Measurements from ENCODE around the gene NMT2.

The NMT2 gene

DNA sequence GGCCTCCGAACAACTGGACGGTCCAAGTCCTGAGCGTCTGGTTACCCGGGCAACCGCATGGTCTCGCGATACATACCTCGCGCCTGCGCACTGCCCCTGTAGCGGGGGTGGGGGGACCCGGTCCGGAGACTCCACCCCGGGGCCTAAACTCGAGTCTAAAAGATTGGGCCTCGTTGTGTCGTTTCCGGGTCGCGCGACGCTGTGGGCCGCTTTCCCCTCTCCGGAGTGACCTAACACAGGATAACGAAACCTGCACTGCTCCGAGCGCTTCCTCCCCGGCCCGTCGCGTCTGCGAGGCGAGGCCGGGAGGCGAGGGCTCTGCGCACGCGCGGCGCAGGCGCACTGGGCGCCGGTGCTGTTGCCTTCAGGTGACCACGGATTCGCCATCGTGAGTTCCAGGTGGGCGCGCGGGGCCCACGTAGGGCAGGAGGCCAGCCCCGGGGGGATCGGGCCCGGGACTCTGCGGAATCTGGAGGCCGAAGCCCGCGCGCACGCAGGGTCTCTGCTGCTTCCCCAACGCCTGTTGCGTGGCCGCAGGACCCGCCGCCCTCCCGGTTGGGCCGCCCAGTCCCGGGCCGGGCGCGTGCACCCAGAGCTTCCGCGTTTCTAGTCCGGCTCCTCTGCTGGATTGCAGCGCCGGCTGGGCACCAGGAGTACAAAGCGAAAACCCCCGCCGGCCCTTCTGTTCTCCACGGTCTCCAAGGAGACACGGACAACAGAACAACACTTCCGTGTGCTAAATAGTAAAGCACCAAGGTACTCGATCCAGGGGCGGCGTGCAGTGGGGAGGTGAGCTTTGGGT is 71.3 kb downstream of the NMT2 start, which contains the start of gene RPP38:
Gene RPP38 (plus strand): TSS at position 345 of the 802 bp plus-strand sequence. CDS start 5,960 bp downstream, outside the sequence.
- peak; percentile 89 to 91 for DNase-seq (ENCODE audit: low read depth in 1 of 2, low spot score in 1 of 2)

DNA sequence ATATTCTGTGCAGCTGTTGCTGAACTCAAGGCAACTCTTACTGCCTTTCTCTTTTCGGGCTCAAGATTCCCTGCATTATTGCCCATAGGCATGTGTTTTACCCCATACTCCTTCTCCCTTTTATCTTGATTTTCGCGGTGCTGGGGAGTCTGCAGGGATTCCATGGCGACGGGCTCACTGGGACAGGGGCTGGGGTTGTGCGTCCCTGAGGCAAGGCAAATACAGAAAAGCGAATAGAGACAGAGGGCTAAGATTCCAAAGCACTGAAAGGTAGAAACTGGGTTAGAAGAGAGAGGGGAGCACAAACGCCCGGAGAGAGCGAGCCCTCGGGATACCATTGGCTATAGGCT is 71.9 kb downstream of the NMT2 start:
- no peak for DNase-seq (ENCODE audit: low read depth in 1 of 2, low spot score in 1 of 2)

- DNase-seq (ENCODE audit: low read depth in 1 of 2, low spot score in 1 of 2) = no peak
Observed at GRCh38 chr10:15092855-15093408, 75.6 kb downstream of the NMT2 start.

DNA sequence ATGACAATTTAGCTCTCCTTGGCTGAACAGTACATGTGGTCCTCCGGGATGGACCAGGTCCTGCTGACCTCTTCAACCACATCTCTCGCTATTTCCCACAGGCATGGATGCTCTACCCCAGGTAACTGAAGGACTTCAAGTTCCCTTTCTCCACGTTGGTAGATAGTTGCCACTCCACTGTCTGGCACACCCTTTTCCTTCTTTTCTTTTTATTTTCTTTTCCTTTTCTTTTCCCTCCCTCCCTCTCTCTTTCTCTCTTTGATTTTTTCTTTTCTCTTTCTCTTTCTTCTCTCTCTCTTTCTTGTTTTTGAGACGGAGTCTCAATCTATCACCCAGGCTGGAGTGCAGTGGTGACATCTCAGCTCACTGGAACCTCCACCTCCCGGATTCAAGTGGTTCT is 77.1 kb downstream of the NMT2 start:
- DNase-seq (ENCODE audit: low read depth in 1 of 2, low spot score in 1 of 2) = no peak

- DNase-seq (ENCODE audit: low read depth in 1 of 2, low spot score in 1 of 2) = peak; percentile 55 to 72
Observed at GRCh38 chr10:15088428-15089261, 79.8 kb downstream of the NMT2 start, which contains the start of gene ACBD7. TSS of gene ACBD7 (minus strand) at chr10:15088776. CDS start at chr10:15088728, 48 bp downstream.

DNA sequence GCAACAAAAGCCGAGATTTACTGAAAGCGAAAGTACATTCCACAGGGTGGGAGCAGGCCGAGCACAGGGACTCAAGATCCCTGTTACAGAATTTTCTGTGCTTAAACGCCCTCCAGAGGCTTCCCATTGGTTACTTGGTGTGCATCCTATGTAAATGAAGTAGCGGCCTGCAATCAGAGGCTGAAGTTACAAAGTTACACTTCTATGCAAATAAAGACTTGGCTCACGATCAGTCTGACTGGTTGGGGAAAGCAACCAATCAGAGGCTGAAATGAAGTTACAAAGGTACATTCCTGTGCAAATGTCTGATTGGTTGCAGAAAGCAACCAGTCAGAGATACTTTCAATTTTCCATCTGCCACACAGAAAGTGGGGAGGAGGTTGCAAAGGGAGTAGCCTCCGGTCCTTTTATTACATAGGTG is 84.0 kb downstream of the NMT2 start:
- no peak for DNase-seq (ENCODE audit: low read depth in 1 of 2, low spot score in 1 of 2)

- DNase-seq (ENCODE audit: low read depth in 1 of 2, low spot score in 1 of 2) = no peak
Observed at GRCh38 chr10:15083674-15084501, 84.6 kb downstream of the NMT2 start.

- no peak for DNase-seq (ENCODE audit: low read depth in 1 of 2, low spot score in 1 of 2)
Observed at GRCh38 chr10:15075421-15075820, 93.1 kb downstream of the NMT2 start.

DNA sequence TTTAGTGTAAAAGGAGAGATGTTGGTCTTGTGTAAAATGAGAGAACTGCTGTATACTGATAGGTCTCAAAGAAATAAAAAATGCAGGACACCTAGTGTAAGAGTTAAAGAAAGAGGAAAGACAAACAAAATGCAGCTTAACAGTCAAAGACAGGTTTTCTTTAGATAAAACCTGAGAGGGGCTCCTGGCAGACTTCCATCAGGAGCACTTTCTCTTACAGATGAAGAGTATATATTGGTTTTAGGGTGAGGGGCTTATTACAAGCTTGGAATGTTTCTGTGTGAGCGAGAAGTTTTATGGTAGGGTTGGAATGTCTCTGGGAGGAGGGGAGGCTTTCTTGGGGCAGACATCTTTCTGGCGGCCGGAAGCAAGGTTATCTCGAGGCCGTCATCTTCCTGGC is 96.1 kb downstream of the NMT2 start:
- DNase-seq (ENCODE audit: low read depth in 1 of 2, low spot score in 1 of 2) = no peak

GRCh38 chr10:15069230-15069629 is 99.3 kb downstream of the NMT2 start:
- DNase-seq (ENCODE audit: low read depth in 1 of 2, low spot score in 1 of 2) = no peak

DNA sequence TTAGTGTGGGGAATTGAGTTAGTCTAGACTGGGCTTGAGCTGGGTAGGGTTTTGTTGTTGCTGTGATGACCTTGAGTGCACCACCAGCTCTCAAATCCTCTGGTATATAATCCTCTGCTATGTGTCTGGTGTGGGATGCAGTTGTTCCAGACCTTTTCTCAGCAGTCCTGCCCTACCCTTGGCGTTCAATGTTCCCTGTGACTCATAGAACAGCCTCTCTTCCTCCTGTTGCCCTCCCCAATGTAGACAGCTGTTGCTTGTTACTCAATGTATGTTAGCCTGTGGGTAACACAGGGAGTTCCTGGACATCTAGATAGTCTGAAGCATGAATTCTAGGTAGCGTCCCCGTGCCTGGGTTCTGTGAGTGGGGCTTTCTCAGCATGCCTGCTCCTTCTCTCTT is 99.7 kb downstream of the NMT2 start:
- DNase-seq (ENCODE audit: low read depth in 1 of 2, low spot score in 1 of 2) = no peak

DNA sequence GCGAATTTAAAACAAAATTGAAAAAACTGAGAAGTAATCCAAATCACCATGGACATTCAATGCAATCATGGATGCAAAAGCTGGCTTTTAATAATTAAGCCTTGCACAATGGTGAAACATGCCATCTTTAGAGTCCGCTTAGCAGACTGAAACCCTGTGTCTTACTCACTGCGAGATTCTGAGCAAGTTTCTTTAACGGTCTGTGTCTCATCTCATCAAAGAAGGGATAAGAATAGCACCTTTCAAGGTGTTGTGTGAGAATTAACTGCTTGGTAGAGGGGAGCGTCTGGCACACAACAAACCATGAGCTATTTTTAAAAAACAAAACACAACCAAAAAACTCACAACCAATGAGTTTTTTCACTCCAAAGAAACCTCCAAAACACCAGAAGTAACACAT is 101.3 kb downstream of the NMT2 start:
- no peak for DNase-seq (ENCODE audit: low read depth in 1 of 2, low spot score in 1 of 2)

GRCh38 chr10:15060638-15061037 is 107.9 kb downstream of the NMT2 start:
- no peak for DNase-seq (ENCODE audit: low read depth in 1 of 2, low spot score in 1 of 2)

- DNase-seq (ENCODE audit: low read depth in 1 of 2, low spot score in 1 of 2) = no peak
Observed at GRCh38 chr10:15059914-15060313, 108.6 kb downstream of the NMT2 start.

DNA sequence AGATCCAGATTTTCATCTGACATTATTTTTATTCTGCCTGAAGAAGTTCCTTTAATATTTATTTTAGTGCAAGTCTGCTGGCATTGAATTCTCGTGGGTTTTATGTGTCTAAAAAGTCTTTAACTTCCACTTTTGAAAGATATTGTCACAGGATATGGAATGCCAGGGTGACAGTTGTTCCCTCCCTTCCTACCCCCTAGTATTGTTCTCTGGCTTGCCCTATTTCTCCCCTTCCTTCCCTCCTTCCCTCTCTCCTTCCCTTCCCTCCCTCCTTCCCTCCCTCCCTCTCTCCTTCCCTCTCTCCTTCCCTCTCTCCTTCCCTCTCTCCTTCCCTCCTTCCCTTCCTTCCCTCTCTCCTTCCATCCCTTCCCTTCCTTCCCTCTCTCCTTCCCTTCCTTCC is 109.8 kb downstream of the NMT2 start:
- no peak for DNase-seq (ENCODE audit: low read depth in 1 of 2, low spot score in 1 of 2)

All from activated T-helper 1 cell treated with anti-CD3 and anti-CD28 coated beads, Interleukin-2, amount 50 U/mL, for 16 hours (primary cell).